Keratinocyte (primary cell): Measurements from ENCODE around the gene PRKAR2A. TPM values are rescaled to one million over a fixed set of nuclear protein-coding genes. Genes with fewer than 3 reads are reported as not detected.
"Not testable (repeated sequence)": the region's sequence is repeated elsewhere in the genome, so short reads cannot be mapped to it uniquely, and the experiment has no call there.

Experiments
- DNase-seq: peaks from one replicate; pipeline ENCODE4 v3.0.0-alpha.2; 2011; ENCODE audit warnings: low read depth, missing footprints, low spot score
- FAIRE-seq: peaks from 2 replicates; lab custom pipeline; 2011; peaks lifted over from hg19 to GRCh38; lab: Jason Lieb, UNC
- H2AFZ ChIP-seq: 2 replicates; pipeline ENCODE4 v1.6.0; 2012; ENCODE audit warnings: low read length, control low read depth, inconsistent platforms; ENCODE audit not compliant: control insufficient read depth
- H3K27ac ChIP-seq: 2 replicates; pipeline ENCODE4 v1.5.1; 2011; ENCODE audit warnings: low read length; ENCODE audit not compliant: control insufficient read depth, insufficient read depth
- H3K27me3 ChIP-seq: 3 replicates; pipeline ENCODE4 v1.6.0; 2011; ENCODE audit warnings: low read length; ENCODE audit not compliant: control insufficient read depth, insufficient read depth; ENCODE audit errors: extremely low read depth
- H3K36me3 ChIP-seq, 2 experiments: 2 replicates in 1 of 2; 3 replicates in 1 of 2; pipeline ENCODE4 v1.5.1; 2011; ENCODE audit warnings: low read length in 2 of 2, mild to moderate bottlenecking in 1 of 2; ENCODE audit not compliant: control insufficient read depth in 2 of 2, insufficient read depth in 2 of 2; ENCODE audit errors: extremely low read depth in 1 of 2
- H3K4me1 ChIP-seq: 3 replicates; pipeline ENCODE4 v1.5.1; 2011; ENCODE audit warnings: low read length; ENCODE audit not compliant: control insufficient read depth, insufficient read depth; ENCODE audit errors: extremely low read depth
- H3K4me2 ChIP-seq: 3 replicates; pipeline ENCODE4 v1.6.0; 2011; ENCODE audit warnings: low read depth, low read length; ENCODE audit not compliant: control insufficient read depth, insufficient read depth; ENCODE audit errors: extremely low read depth
- H3K4me3 ChIP-seq, 3 experiments: fragments of 200-600 bp in 1 of 3; sonication (generic) in 1 of 3; 2 replicates in 2 of 3; 3 replicates in 1 of 3; pipeline ENCODE4 v1.5.1; 2011 to 2016; ENCODE audit warnings: low read length in 3 of 3, mild to moderate bottlenecking in 3 of 3, control low read depth in 2 of 3, inconsistent platforms in 1 of 3, low read depth in 1 of 3, mixed read lengths in 1 of 3, mixed run types in 1 of 3, moderate library complexity in 1 of 3; ENCODE audit not compliant: control insufficient read depth in 2 of 3, insufficient read depth in 2 of 3; ENCODE audit errors: extremely low read depth in 1 of 3
- H3K79me2 ChIP-seq: 2 replicates; pipeline ENCODE4 v1.6.0; 2012; ENCODE audit warnings: low read length; ENCODE audit not compliant: control insufficient read depth, insufficient read depth
- H3K9ac ChIP-seq: 3 replicates; pipeline ENCODE4 v1.6.0; 2011; ENCODE audit warnings: low read length; ENCODE audit not compliant: control insufficient read depth, insufficient read depth; ENCODE audit errors: extremely low read depth
- H3K9me1 ChIP-seq: 3 replicates; pipeline ENCODE4 v1.6.0; 2011; ENCODE audit warnings: low read length; ENCODE audit not compliant: control insufficient read depth, insufficient read depth; ENCODE audit errors: extremely low read depth
- H3K9me3 ChIP-seq: 2 replicates; pipeline ENCODE4 v1.5.1; 2012; ENCODE audit warnings: low read depth, low read length; ENCODE audit not compliant: control insufficient read depth
- H4K20me1 ChIP-seq: 3 replicates; pipeline ENCODE4 v1.6.0; 2011; ENCODE audit warnings: low read length; ENCODE audit not compliant: control insufficient read depth, insufficient read depth; ENCODE audit errors: extremely low read depth
- CTCF ChIP-seq, 3 experiments: IDR thresholded peaks in 1 of 3; conservative IDR thresholded peaks in 1 of 3; optimal IDR thresholded peaks in 1 of 3; 2 replicates in 2 of 3; 3 replicates in 1 of 3; pipeline versions ENCODE3 to v1.5.1; 2011; ENCODE audit warnings: low read length in 3 of 3, mild to moderate bottlenecking in 3 of 3, moderate library complexity in 2 of 3, control low read depth in 1 of 3, inconsistent platforms in 1 of 3; ENCODE audit not compliant: insufficient read depth in 2 of 3; ENCODE audit errors: extremely low read depth in 1 of 3
- EZH2 ChIP-seq: IDR thresholded peaks from one replicate; pipeline ENCODE4 v1.6.1; 2012; ENCODE audit warnings: inconsistent platforms, mild to moderate bottlenecking, low read length, moderate library complexity
- dilution Hi-C: fragments of 300-500 bp; cut with MboI; formaldehyde crosslinking; loops from one replicate; pipeline ENCODE4 v1.7.0; 2020; ENCODE audit warnings: low sequenced_read_pairs; ENCODE audit not compliant: extremely low pct_ligation_motif_present
- polyA plus RNA-seq, 5 experiments: library from polyadenylated mRNA; depleted of rRNA in 3 of 5; stranded (reverse) in 3 of 5; stranded (forward) in 1 of 5; unstranded in 1 of 5; fragments of >200 nt; gene quantifications; 1 replicate in 1 of 5; 2 replicates in 3 of 5; 3 replicates in 1 of 5; pipeline versions ENCODE4 v1.2.1 to v1.2.3, GENCODE V29; 2011 to 2012; ENCODE audit warnings: missing spikeins in 2 of 5, low read depth in 1 of 5, low replicate concordance in 1 of 5

Gene PRKAR2A
- polyA plus RNA-seq, 1 donor (not counting 4 experiments of a cell fraction or from before 2014, with no cell fraction given): 23.2 TPM

- H3K4me1 ChIP-seq: peaks cover 12% of the 10 kb centered on the region
- H3K36me3 ChIP-seq: peaks cover 2 to 4% of the 10 kb centered on the region in 2 experiments
- no peak overlapping the region for H3K4me2 ChIP-seq
- no peak for TF ChIP-seq EZH2
- TF ChIP-seq CTCF (optimal IDR thresholded peaks at IDR 0.05 in 1 of 3, IDR thresholded peaks at IDR 0.05 in 1 of 3, conservative IDR thresholded peaks at IDR 0.05 in 1 of 3; ENCODE audit: extremely low read depth in 1 of 3, insufficient read depth in 2 of 3, low read length in 3 of 3): no peak
- no peak overlapping the region for H2AFZ ChIP-seq
- FAIRE-seq (no peak), DNase-seq (no peak)
- no peak overlapping the region for H3K4me3 ChIP-seq
- H3K79me2 ChIP-seq: no peaks in the 10 kb centered on the region
- no peaks in the 10 kb centered on the region for H3K9me3 ChIP-seq
- H3K27ac ChIP-seq: no peak overlapping the region
- no peak overlapping the region for H3K9ac ChIP-seq
- H3K27me3 ChIP-seq: no peaks in the 10 kb centered on the region
- dilution Hi-C loops: no loop called here
- H4K20me1 ChIP-seq: no peaks in the 10 kb centered on the region
- H3K9me1 ChIP-seq: no peaks in the 10 kb centered on the region
Measured at GRCh38 chr3:48743773-48744172, 103.9 kb downstream of the PRKAR2A start.

- H3K27me3 ChIP-seq, FAIRE-seq, H4K20me1 ChIP-seq, H3K4me2 ChIP-seq, H3K9ac ChIP-seq, H2AFZ ChIP-seq, H3K9me1 ChIP-seq, H3K36me3 ChIP-seq, DNase-seq, H3K27ac ChIP-seq, H3K4me3 ChIP-seq, H3K9me3 ChIP-seq, dilution Hi-C loops, H3K79me2 ChIP-seq: not testable (repeated sequence)
- peaks cover 12% of the 10 kb centered on the region for H3K4me1 ChIP-seq
Measured at GRCh38 chr3:48741226-48741625, 106.4 kb downstream of the PRKAR2A start.
